ENCODE results near the gene GPS2. TPM values are rescaled to one million over a fixed set of nuclear protein-coding genes. Genes with fewer than 3 reads are reported as not detected.

The GPS2 gene
- total RNA-seq, 2 experiments from 2014 or later, result 28.2 to 32.2 TPM

DNA sequence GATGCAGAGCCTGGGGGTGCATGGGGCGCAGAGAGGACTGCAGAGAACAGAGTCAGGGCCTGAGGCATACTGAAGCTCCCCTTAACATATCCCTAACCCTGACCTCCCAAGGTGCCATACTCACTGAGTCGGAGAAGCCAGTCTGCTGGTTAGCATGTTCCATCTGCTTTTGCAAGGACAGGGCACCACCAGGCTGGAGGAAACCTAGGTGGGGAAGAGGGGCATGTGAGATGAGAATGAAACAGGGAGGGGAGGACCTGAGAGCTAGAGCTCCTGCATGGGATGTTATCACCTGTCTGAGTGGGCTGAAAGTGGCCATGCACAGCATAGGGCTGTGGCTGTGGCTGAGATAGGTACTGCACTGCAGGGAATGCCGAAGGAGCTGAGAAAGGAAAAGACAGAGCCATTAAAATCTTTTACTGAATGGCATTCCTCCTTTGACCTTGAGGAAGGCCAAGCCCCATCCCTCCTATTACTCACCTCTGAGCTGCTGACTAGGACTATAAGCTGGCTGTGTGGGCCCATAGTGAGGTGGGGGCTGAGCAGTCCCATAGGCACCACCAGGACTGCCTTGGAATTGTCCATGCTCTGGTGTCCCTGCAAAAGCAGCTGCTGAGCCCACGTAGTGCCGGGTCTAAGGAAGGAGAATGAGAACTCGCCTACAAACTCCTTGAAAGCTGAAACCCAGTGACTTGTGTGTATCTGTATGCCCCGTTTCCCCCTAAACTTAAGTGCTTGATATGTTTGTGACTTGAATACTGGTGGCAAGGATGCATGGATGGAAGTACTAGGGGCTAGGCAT lies 1.9 kb downstream of the GPS2 start:
- Mint-ChIP-seq H3K4me1 (ENCODE audit: low read depth) (peaks cover 61% of the 10 kb centered on the region), H3K27me3 (ENCODE audit: low read depth) (no peaks in the 10 kb centered on the region), H3K36me3 (ENCODE audit: low read depth) (peaks cover 47% of the 10 kb centered on the region), H3K4me3 (peak overlapping the region; percentile 78), H3K9me3 (no peaks in the 10 kb centered on the region), H3K27ac (no peak overlapping the region)
- intact Hi-C loops (cut with micrococcal nuclease), result no loop called here
- no peak for DNase-seq
- CTCF ChIA-PET, result interaction anchor here (0.6 to 2.4 kb wide), 3 partner anchors 14 to 87 kb away, joined by 4 to 9 read pairs (median 4); no protein-coding TSS in a partner anchor

DNA sequence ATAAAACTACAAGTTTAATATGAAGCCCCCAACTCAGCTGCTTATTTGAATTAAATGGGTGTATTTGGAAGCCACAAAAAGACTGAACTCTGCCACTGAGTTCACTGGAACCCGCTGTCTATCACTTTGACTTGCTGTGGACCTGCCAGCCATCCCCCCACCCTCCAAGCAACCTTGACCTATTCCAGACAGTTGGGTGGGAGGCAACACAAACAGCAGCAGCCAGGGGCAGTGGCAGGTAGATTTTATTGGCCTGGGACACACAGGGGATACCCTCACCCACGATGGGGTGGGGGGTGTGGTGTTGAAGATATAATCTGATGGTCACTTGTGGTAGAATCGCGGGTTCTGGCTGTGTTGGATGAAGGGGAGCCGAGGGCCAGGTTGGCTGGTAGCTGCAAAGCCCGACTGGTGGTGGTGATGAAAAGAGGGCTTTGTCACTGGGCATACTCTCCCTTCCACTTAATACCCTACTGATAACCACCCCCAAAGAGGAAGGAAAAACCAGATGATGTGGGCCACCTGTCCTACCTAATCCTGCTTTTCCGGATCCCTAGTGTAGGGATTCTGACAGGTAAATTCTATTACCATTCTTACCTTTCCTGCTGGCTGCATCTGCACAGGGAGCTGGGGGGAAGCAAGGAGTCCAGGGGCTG lies 2.6 kb downstream of the GPS2 start:
- no peaks in the 10 kb centered on the region for H3K9me3 Mint-ChIP-seq
- no peak overlapping the region for H3K27ac Mint-ChIP-seq
- CTCF ChIA-PET, result interaction anchor here (0.6 to 2.4 kb wide), 2 partner anchors 16 to 88 kb away, joined by 4 to 9 read pairs; no protein-coding TSS in a partner anchor
- H3K27me3 Mint-ChIP-seq (ENCODE audit: low read depth), result no peaks in the 10 kb centered on the region
- peak overlapping the region; percentile 12 for H3K4me3 Mint-ChIP-seq
- no peak for DNase-seq
- H3K36me3 Mint-ChIP-seq (ENCODE audit: low read depth), result peaks cover 47% of the 10 kb centered on the region
- H3K4me1 Mint-ChIP-seq (ENCODE audit: low read depth), result peaks cover 61% of the 10 kb centered on the region
- intact Hi-C loops (cut with micrococcal nuclease), result no loop called here

DNA sequence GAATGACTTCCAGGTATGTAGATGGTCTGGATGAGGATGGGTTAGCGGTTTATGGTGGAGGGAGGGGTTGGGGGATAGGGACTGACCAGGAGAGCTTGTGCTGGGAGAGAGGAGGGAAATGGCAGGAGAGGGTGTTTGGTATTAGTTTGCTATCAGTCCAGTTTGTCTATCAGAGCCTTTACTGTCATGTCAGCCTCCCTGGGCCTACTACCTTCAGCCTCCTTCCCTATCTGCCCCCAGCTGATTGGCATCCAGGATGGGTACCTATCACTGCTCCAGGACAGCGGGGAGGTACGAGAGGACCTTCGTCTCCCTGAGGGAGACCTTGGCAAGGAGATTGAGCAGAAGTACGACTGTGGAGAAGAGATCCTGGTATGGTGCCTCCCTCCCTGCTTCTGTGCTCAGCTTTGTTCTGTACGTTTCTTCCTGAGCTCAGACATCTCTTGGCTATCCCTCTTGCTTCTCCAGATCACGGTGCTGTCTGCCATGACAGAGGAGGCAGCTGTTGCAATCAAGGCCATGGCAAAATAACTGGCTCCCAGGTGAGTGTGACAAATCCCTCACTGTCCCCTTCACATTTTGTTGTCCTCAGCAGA lies 4.0 kb downstream of the GPS2 start:
- H3K9me3 Mint-ChIP-seq, result no peaks in the 10 kb centered on the region
- intact Hi-C loops (cut with micrococcal nuclease), result no loop called here
- H3K27ac Mint-ChIP-seq, result peak overlapping the region; percentile 1
- peak overlapping the region; percentile 11 for H3K4me3 Mint-ChIP-seq
- CTCF ChIA-PET, result interaction anchor here (0.9 to 1.3 kb wide), 3 partner anchors 13 to 45 kb away, joined by 3 to 5 read pairs (median 3); no protein-coding TSS in a partner anchor
- peaks cover 48% of the 10 kb centered on the region for H3K36me3 Mint-ChIP-seq (ENCODE audit: low read depth)
- DNase-seq, result no peak
- H3K4me1 Mint-ChIP-seq (ENCODE audit: low read depth), result peaks cover 62% of the 10 kb centered on the region
- no peaks in the 10 kb centered on the region for H3K27me3 Mint-ChIP-seq (ENCODE audit: low read depth)

DNA sequence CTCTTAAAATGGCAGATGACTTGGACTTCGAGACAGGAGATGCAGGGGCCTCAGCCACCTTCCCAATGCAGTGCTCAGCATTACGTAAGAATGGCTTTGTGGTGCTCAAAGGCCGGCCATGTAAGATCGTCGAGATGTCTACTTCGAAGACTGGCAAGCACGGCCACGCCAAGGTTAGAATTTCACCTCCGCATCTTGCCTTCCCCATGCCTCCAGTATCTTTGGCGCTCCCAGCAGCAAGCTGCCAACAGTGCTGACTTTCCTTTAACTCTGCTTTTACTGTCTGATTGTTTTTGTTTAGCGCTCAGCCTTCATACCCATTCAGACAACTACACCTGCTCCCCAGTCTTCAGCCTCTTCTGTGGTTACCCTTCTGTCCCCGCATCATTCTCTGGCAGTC lies 5.5 kb downstream of the GPS2 start:
- H3K4me1 Mint-ChIP-seq (ENCODE audit: low read depth), result peaks cover 57% of the 10 kb centered on the region

DNA sequence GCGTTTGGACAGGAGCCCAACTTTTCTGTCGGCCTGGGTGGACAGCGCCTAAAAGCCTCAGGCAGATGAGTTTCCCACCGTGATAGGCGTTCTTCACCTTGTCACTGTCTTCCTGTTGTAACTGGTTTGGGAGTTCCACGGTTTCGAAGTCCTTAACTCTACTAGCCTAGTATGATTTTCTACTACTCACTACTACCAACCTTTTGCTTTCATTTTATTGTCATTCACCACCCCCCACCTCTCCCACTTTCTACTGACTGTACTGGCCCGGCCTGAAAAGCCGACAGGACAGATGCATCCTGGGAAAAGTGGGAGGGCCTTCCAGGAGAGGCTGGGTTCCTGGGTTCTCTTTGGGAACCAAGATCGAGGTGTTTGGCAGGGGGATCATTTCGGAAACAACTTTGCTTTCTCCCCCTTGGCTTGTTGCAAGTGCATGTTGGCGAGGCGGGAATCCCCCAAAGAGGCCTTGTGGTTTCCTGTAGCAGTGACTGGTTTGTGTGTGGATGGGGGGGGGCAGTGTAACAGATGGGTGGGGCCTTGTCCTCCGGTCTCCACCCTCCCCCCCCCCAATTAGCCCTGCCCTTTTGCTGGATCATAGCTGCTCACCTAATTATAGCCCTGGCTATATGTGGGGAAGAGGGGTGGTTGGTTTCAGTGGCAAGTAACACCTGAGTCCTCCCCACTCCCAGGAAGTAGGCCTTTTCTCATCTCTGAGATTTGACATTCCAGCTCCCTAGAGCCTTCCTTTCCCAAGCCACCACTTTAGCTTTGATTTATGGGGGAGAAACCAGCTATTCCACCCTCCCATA lies 6.3 kb downstream of the GPS2 start:
- CTCF ChIA-PET, result interaction anchor here (0.9 to 1.4 kb wide), 4 partner anchors 11 to 28 kb away, joined by 3 to 4 read pairs (median 3); partner anchors contain the start of gene ACAP1
- H3K36me3 Mint-ChIP-seq (ENCODE audit: low read depth), result peaks cover 48% of the 10 kb centered on the region

More for the DNA sequence above, 5.5 kb downstream of the GPS2 start:
- Mint-ChIP-seq H3K4me3 (peak overlapping the region; percentile 78), H3K27ac (peak overlapping the region; percentile 96), H3K36me3 (ENCODE audit: low read depth) (peaks cover 48% of the 10 kb centered on the region), H3K27me3 (ENCODE audit: low read depth) (no peaks in the 10 kb centered on the region), H3K9me3 (no peaks in the 10 kb centered on the region)
- CTCF ChIA-PET, result interaction anchor here (1.0 to 1.5 kb wide), 5 partner anchors 11 to 47 kb away, joined by 3 to 4 read pairs (median 3); partner anchors contain the start of gene ACAP1
- intact Hi-C loops (cut with micrococcal nuclease), result loop anchor here (2.0 to 5.0 kb wide), 4 partner anchors 175 to 548 kb away; partner anchors contain the start of genes CYB5D1, NAA38, POLR2A and TMEM88
- no peak for DNase-seq

DNA sequence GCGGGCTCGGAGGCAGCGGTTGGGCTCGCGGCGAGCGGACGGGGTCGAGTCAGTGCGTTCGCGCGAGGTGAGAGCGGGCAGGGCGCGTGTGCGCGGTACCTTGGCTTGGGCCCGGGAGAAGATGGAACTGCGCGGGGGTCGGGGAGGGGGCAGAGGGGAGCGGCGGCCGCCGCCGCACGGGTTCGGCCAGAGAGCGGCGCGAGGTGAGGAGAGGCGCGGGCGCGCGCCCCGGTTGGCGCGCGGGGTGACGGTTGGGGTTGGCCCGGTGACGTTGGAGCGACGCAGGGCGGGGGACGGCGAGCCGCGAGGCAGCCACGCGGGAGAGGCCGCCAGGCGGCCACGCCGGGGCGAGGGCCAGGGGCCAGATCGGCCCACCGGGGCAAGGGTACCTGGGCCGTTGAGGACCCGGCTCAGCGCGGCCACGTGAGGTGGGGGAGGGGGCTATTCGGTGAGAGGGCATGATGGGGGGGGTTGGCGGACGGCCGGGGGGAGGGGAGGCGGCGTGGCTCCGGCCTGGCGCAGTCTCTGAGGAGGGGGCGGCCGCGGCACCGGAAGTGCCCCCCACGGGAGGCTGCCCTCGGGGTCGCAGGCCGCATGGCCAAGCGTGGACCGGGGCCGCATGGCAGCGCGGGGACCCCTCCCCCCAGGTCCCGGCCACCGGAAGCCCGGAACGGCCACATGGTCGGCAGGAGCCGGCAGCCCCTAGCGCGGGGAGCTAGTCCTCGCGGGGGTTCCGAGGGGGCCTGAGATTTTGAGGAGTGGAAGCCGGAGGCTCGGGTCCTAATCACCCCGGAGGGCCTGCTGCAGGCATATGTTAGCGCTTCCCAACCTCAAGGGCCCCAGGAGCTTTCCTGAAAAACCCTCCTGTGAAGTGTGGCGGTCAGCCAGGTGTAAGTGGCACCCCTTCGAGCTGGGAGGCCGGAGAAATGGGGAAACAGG lies 7.2 kb downstream of the GPS2 start:
- Mint-ChIP-seq H3K27me3 (ENCODE audit: low read depth) (no peaks in the 10 kb centered on the region), H3K27ac (peak overlapping the region; percentile 96), H3K4me1 (ENCODE audit: low read depth) (peaks cover 44% of the 10 kb centered on the region), H3K9me3 (no peaks in the 10 kb centered on the region), H3K36me3 (ENCODE audit: low read depth) (peaks cover 48% of the 10 kb centered on the region), H3K4me3 (peak overlapping the region; percentile 86)
- CTCF ChIA-PET, result interaction anchor here (0.9 kb wide), 1 partner anchor 29 kb away, joined by 4 read pairs; the partner anchor contains the start of gene ACAP1
- intact Hi-C loops (cut with micrococcal nuclease), result loop anchor here (1.0 to 5.0 kb wide), 19 partner anchors 7 to 579 kb away; partner anchors contain the start of genes ACAP1, CYB5D1, DVL2 and ELP5
- peak; percentile 56 for DNase-seq

More for the DNA sequence above, 6.3 kb downstream of the GPS2 start:
- H3K27ac Mint-ChIP-seq, result peak overlapping the region; percentile 96
- H3K4me1 Mint-ChIP-seq (ENCODE audit: low read depth), result peaks cover 49% of the 10 kb centered on the region
- no peaks in the 10 kb centered on the region for H3K9me3 Mint-ChIP-seq
- DNase-seq, result peak; percentile 92
- intact Hi-C loops (cut with micrococcal nuclease), result loop anchor here (1.0 to 5.0 kb wide), 5 partner anchors 176 to 548 kb away; partner anchors contain the start of genes CYB5D1, NAA38, POLR2A and TMEM88
- peak overlapping the region; percentile 78 for H3K4me3 Mint-ChIP-seq
- no peaks in the 10 kb centered on the region for H3K27me3 Mint-ChIP-seq (ENCODE audit: low read depth)

DNA sequence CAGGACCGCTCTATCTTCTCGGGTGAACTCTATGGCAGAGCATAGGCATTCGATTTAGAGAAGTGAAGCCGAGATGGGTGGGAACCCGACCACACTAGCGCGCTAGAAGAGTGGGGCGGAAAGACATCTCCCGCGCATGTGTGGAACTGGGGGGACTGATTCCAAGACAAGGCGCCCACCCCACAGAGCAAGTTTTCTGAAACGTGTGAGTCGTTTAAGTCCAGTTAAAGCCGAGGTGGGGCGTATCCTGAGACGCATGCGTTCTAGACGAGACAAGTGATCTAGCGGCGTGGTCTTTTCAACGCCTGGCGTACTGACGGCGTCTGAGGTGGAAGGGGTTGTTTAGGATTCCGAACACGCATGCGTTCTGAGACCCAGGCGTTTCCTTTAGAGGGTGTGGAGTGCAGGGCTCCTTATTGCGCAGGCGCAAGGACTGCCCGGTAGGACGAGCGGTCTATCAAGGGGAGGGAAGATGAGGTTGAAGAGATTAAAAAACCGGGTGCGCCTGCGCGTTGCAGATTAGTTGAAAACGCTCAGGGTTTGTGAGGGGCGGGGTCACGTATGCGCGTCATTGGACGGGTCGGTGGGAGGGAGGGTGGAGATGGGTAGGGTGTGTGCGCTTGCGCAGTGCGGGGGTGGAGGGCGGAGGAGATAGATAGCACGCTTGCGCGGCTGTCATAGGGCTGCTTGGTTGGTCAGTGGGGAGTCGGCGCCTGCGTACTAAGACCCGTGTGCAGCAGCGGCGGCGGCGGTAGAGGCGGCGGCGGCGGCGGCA lies 8.1 kb downstream of the GPS2 start, which contains the start of gene EIF5A:
TSS of gene EIF5A (plus strand) at position 718 of the 775 bp plus-strand sequence. CDS start 2,008 bp downstream, outside the sequence.
- peak; percentile 100 for DNase-seq
- CTCF ChIA-PET, result interaction anchor here (2.5 kb wide), 1 partner anchor 11 kb away, joined by 13 read pairs; no protein-coding TSS in a partner anchor
- Mint-ChIP-seq H3K9me3 (no peaks in the 10 kb centered on the region), H3K4me1 (ENCODE audit: low read depth) (peaks cover 35% of the 10 kb centered on the region), H3K36me3 (ENCODE audit: low read depth) (peaks cover 39% of the 10 kb centered on the region), H3K27ac (peak within 1 kb of the TSS; percentile 96), H3K4me3 (peak within 1 kb of the TSS; percentile 86), H3K27me3 (ENCODE audit: low read depth) (no peaks in the 10 kb centered on the region)
- intact Hi-C loops (cut with micrococcal nuclease), result loop anchor here (1.0 to 5.0 kb wide), 17 partner anchors 8 to 580 kb away; partner anchors contain the start of genes ACAP1, CYB5D1, DVL2 and ELP5

DNA sequence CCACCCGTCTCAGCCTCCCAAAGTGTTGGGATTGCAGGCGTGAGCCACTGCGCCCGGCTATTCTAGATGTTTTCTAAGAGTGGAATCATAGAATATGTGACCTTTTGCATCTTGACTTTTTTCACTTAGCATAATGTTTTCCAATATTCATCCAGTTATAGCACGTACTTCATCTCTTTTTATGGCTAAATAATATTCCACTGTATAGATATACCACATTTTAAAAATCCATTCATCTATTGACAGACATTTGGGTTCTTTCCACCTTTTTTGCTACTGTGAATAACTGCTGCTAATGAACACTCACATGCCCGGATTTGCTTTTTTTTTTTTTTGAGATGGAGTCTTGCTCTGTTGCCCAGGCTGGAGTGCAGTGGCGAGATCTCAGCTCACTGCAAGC lies 11.0 kb downstream of the GPS2 start:
- Mint-ChIP-seq H3K4me3 (no peak overlapping the region), H3K4me1 (ENCODE audit: low read depth) (peaks cover 8% of the 10 kb centered on the region), H3K36me3 (ENCODE audit: low read depth) (peaks cover 13% of the 10 kb centered on the region), H3K27ac (no peak overlapping the region), H3K9me3 (no peaks in the 10 kb centered on the region), H3K27me3 (ENCODE audit: low read depth) (no peaks in the 10 kb centered on the region)
- no peak for DNase-seq
- CTCF ChIA-PET, result interaction anchor here (0.9 to 2.5 kb wide), 2 partner anchors 8 to 259 kb away, joined by 3 to 13 read pairs; no protein-coding TSS in a partner anchor
- intact Hi-C loops (cut with micrococcal nuclease), result no loop called here

DNA sequence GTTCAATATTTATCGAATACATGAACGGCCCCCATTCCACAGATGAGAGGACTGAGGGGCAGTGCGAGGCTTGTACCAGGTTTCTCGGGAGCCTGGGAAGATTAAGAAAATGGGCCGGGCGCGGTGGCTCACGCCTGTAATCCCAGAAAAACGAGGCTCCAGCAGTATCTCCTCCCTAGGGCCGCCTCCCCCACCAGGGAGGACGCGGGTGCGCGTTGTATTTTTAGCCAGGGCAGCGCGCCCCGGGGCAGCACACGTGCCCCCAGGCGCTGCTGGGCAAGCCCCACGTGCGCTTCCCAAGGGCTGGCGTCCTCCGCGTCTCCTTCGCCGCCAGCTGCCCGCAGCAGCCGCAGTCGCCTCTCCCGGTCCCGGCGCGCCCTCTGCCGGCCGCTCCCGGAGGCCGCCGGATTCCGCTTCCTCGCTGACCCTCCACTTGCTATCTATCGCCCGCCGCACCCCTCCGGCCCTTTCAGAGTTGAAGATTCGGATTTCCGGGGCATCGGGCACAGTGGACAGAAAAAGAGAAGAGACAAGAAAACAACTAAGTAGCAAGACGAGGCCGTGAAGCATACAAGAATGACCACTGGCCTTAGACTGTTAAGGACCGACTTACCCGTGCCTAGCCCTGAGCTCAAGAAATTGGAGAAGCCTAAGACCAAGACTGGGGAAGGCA lies 18.8 kb downstream of the GPS2 start:
- intact Hi-C loops (cut with micrococcal nuclease), result loop anchor here (1.0 to 2.0 kb wide), 3 partner anchors 16 to 250 kb away; no protein-coding TSS in a partner anchor
- no peaks in the 10 kb centered on the region for H3K9me3 Mint-ChIP-seq
- H3K36me3 Mint-ChIP-seq (ENCODE audit: low read depth), result no peaks in the 10 kb centered on the region
- DNase-seq, result peak; percentile 72
- peak overlapping the region; percentile 32 for H3K4me3 Mint-ChIP-seq
- peaks cover 24% of the 10 kb centered on the region for H3K27me3 Mint-ChIP-seq (ENCODE audit: low read depth)
- CTCF ChIA-PET, result interaction anchor here (0.6 to 4.1 kb wide), 22 partner anchors 8 to 408 kb away, joined by 3 to 45 read pairs (median 6); partner anchors contain the start of genes ACAP1, DLG4, EFNB3 and PHF23
- H3K27ac Mint-ChIP-seq, result no peak overlapping the region
- peaks cover 19% of the 10 kb centered on the region for H3K4me1 Mint-ChIP-seq (ENCODE audit: low read depth)
